AG04450 (cell line): ENCODE data around the gene LRCH2. TPM values are rescaled to one million over a fixed set of nuclear protein-coding genes. Genes with fewer than 3 reads are reported as not detected.

Source experiments
- CTCF ChIA-PET: fragments of 300-600, 350-600 bp; formaldehyde crosslinking; extraction: SDS; loops from one replicate; lab custom pipeline; 2022; ENCODE audit warnings: antibody characterized with exemption, inconsistent platforms; lab: Charles Lee
- POLR2A ChIA-PET: fragments of 350-600 bp; formaldehyde crosslinking; extraction: SDS; loops from one replicate; lab custom pipeline; 2021; ENCODE audit warnings: antibody characterized with exemption, inconsistent platforms; lab: Yijun Ruan, JAX
- DNase-seq: peaks from one replicate; pipeline ENCODE4 v3.0.0-alpha.2; 2011; ENCODE audit warnings: low read depth, low spot score
- H3K27ac ChIP-seq: one replicate; pipeline ENCODE4 v1.5.1; 2012; ENCODE audit warnings: low read depth, low read length, control low read depth
- H3K27me3 ChIP-seq: one replicate; pipeline ENCODE4 v1.6.0; 2012; ENCODE audit warnings: low read length; ENCODE audit not compliant: control insufficient read depth, insufficient read depth
- H3K4me3 ChIP-seq: 2 replicates; pipeline ENCODE4 v1.5.1; 2011; ENCODE audit warnings: mild to moderate bottlenecking, low read depth, low read length, control low read depth
- H3K9me3 ChIP-seq: 2 replicates; pipeline ENCODE4 v1.5.1; 2012; ENCODE audit warnings: low read length; ENCODE audit not compliant: control insufficient read depth, insufficient read depth
- polyA plus RNA-seq: library from polyadenylated mRNA; depleted of rRNA; stranded (reverse); fragments of >200 nt; gene quantifications from 2 replicates; pipeline ENCODE4 v1.2.3, GENCODE V29; 2011; rRNA removed
- small RNA-seq: library from RNA; depleted of rRNA; stranded (forward); fragments of <200 nt; gene quantifications from one replicate; pipeline ENCODE3, GENCODE V24; 2012; ENCODE audit warnings: low read depth; ENCODE audit not compliant: insufficient read length
- TF ChIP-seq, protein P1 (sequence below): IDR thresholded peaks from 2 replicates; pipeline ENCODE4 v1.5.1; 2011; ENCODE audit warnings: low read depth, low read length, control low read depth, inconsistent platforms

LRCH2 gene
- polyA plus RNA-seq, 1 experiment: 6.1 TPM

DNA sequence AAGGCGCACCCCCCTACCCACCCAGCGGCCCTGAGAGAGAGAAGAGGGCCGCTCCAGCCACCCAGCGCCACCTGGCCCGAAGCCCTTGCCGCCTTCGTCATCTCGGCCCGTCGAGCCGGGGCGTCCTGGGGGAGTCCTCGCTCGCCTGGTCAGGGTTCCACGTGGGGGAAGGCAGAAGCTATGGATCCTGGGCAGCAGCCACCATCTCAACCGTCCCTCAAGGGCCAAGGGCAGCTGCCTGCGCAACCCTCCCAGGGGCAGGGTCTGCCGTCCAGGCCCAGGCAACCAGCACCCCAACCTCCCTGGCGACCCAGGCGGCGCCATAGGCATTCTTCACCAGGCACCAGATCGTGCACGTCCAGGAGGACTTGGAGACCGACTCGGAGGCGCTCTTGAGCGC lies 165.0 kb downstream of the LRCH2 start:
- POLR2A ChIA-PET: no interaction called here
- CTCF ChIA-PET: interaction anchor here (0.6 kb wide), 1 partner anchor 442 kb away, joined by 3 read pairs; no protein-coding TSS in a partner anchor
- TF ChIP-seq, protein P1, sequence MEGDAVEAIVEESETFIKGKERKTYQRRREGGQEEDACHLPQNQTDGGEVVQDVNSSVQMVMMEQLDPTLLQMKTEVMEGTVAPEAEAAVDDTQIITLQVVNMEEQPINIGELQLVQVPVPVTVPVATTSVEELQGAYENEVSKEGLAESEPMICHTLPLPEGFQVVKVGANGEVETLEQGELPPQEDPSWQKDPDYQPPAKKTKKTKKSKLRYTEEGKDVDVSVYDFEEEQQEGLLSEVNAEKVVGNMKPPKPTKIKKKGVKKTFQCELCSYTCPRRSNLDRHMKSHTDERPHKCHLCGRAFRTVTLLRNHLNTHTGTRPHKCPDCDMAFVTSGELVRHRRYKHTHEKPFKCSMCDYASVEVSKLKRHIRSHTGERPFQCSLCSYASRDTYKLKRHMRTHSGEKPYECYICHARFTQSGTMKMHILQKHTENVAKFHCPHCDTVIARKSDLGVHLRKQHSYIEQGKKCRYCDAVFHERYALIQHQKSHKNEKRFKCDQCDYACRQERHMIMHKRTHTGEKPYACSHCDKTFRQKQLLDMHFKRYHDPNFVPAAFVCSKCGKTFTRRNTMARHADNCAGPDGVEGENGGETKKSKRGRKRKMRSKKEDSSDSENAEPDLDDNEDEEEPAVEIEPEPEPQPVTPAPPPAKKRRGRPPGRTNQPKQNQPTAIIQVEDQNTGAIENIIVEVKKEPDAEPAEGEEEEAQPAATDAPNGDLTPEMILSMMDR: no peak
- no peak for DNase-seq
- Histone ChIP-seq H3K27me3 (no peaks in the 10 kb centered on the region), H3K4me3 (no peak overlapping the region), H3K27ac (no peak overlapping the region), H3K9me3 (peaks cover 5% of the 10 kb centered on the region; the same call in 1 of the 2 replicates)

DNA sequence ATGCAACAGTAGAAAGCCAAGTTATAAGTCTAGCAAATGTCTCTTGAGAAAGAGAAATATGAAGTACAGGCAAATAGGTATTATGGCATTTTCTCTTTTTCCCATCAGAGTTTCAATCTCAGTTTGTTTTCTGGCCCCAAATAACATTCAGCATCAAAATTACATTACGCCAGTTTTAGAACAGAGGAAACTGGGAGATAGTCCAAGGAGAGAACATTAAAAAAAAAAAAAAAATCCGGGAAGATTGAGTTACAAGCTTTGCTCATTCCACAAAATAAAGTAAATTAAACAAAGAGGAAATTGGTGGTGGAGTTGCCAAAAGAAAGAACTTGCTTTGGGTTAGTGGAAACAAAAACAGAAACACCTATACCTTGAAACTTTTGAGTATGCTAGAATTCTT lies 166.1 kb downstream of the LRCH2 start:
- POLR2A ChIA-PET: no interaction called here
- CTCF ChIA-PET: no interaction called here
- no peak overlapping the region for H3K27ac ChIP-seq
- TF ChIP-seq, protein P1: no peak
- H3K9me3 ChIP-seq: peaks cover 5% of the 10 kb centered on the region; the same call in 1 of the 2 replicates
- no peak for DNase-seq
- H3K27me3 ChIP-seq: no peaks in the 10 kb centered on the region
- H3K4me3 ChIP-seq: no peak overlapping the region

- DNase-seq: no peak
- ChIA-PET POLR2A (no interaction called here), CTCF (no interaction called here)
- TF ChIP-seq, protein P1: no peak
- H3K27me3 ChIP-seq: no peaks in the 10 kb centered on the region
- peaks cover 5% of the 10 kb centered on the region; the same call in 1 of the 2 replicates for H3K9me3 ChIP-seq
- H3K4me3 ChIP-seq: no peak overlapping the region
- H3K27ac ChIP-seq: no peak overlapping the region
These were observed 168.6 kb downstream of the LRCH2 start for GRCh38 chrX:115065304-115065703.

Small RNA genes lying within 50 kb of the gene (small RNA-seq; reads per million reads assigned to genes)
- gene RF00019 (not detected), gene SNORA35B (21.5 reads per million, percentile 80 among the genes with 10 or more reads in this experiment)

Other genes starting within 250 kb of the LRCH2 start
- gene IL13RA2, start 216.5 kb downstream of the LRCH2 start, polyA plus RNA-seq: 0.50 and 0.56 TPM in 2 replicates
- gene RBMXL3, start 44.7 kb downstream of the LRCH2 start, polyA plus RNA-seq: not detected in 2 replicates
- not detected in 2 replicates for gene LUZP4, start 55.6 kb upstream of the LRCH2 start, polyA plus RNA-seq